ENCODE results near the gene GAS2. TPM values are rescaled to one million over a fixed set of nuclear protein-coding genes. Genes with fewer than 3 reads are reported as not detected.

Gene GAS2
- total and polyA plus RNA-seq, 4 donors: 0.18 to 2.1 (median 1.1) TPM

- H3K27me3 ChIP-seq (ENCODE audit: control insufficient read depth in 1 of 2, insufficient read depth in 2 of 2, low read length in 1 of 2): no peaks in the 10 kb centered on the region
- intact Hi-C loops (cut with DNase I): no loop called here
- no peaks in the 10 kb centered on the region for H3K4me1 ChIP-seq (ENCODE audit: control insufficient read depth in 1 of 2, insufficient read depth in 2 of 2, low read length in 2 of 2)
- DNase-seq: no peak
- no peak for ATAC-seq (ENCODE audit: low FRiP score)
- H3K27ac ChIP-seq (ENCODE audit: low read depth in 1 of 2, low read length in 2 of 2): no peak overlapping the region
- H3K4me3 ChIP-seq (ENCODE audit: low read length in 2 of 2): no peak overlapping the region
- no peaks in the 10 kb centered on the region for H3K36me3 ChIP-seq (ENCODE audit: control insufficient read depth in 1 of 2, insufficient read depth in 2 of 2, low read length in 1 of 2)
- 84 to 98% methylated on average over 4 of the region's 4 CpGs for WGBS, 2 donors
- H3K9me3 ChIP-seq (ENCODE audit: control insufficient read depth, low read length): no peaks in the 10 kb centered on the region
These were observed 14.9 kb downstream of the GAS2 start for GRCh38 chr11:22681281-22681812.

GRCh38 chr11:22684082-22684481, 17.7 kb downstream of the GAS2 start:
- Histone ChIP-seq H3K27ac (ENCODE audit: low read depth in 1 of 2, low read length in 2 of 2) (no peak overlapping the region), H3K36me3 (ENCODE audit: control insufficient read depth in 1 of 2, insufficient read depth in 2 of 2, low read length in 1 of 2) (no peaks in the 10 kb centered on the region), H3K27me3 (ENCODE audit: control insufficient read depth in 1 of 2, insufficient read depth in 2 of 2, low read length in 1 of 2) (no peaks in the 10 kb centered on the region), H3K4me1 (ENCODE audit: control insufficient read depth in 1 of 2, insufficient read depth in 2 of 2, low read length in 2 of 2) (no peaks in the 10 kb centered on the region), H3K4me3 (ENCODE audit: low read length in 2 of 2) (no peak overlapping the region), H3K9me3 (ENCODE audit: control insufficient read depth, low read length) (no peaks in the 10 kb centered on the region)
- intact Hi-C loops (cut with DNase I): no loop called here
- 96% methylated on average over 2 of the region's 2 CpGs for WGBS, 2 donors
- ATAC-seq (ENCODE audit: low FRiP score) (no peak), DNase-seq (no peak)

GRCh38 chr11:22685111-22685510, 18.7 kb downstream of the GAS2 start:
- H3K36me3 ChIP-seq (ENCODE audit: control insufficient read depth in 1 of 2, insufficient read depth in 2 of 2, low read length in 1 of 2): no peaks in the 10 kb centered on the region
- no peaks in the 10 kb centered on the region for H3K9me3 ChIP-seq (ENCODE audit: control insufficient read depth, low read length)
- intact Hi-C loops (cut with DNase I): no loop called here
- no peak overlapping the region for H3K4me3 ChIP-seq (ENCODE audit: low read length in 2 of 2)
- H3K27ac ChIP-seq (ENCODE audit: low read depth in 1 of 2, low read length in 2 of 2): no peak overlapping the region
- WGBS, 2 donors: 97% methylated on average over 4 of the region's 4 CpGs
- ATAC-seq (ENCODE audit: low FRiP score) (no peak), DNase-seq (no peak)
- H3K27me3 ChIP-seq (ENCODE audit: control insufficient read depth in 1 of 2, insufficient read depth in 2 of 2, low read length in 1 of 2): no peaks in the 10 kb centered on the region
- H3K4me1 ChIP-seq (ENCODE audit: control insufficient read depth in 1 of 2, insufficient read depth in 2 of 2, low read length in 2 of 2): no peaks in the 10 kb centered on the region

- Histone ChIP-seq H3K27ac (ENCODE audit: low read depth in 1 of 2, low read length in 2 of 2) (no peak overlapping the region), H3K4me1 (ENCODE audit: control insufficient read depth in 1 of 2, insufficient read depth in 2 of 2, low read length in 2 of 2) (no peaks in the 10 kb centered on the region), H3K4me3 (ENCODE audit: low read length in 2 of 2) (no peak overlapping the region), H3K27me3 (ENCODE audit: control insufficient read depth in 1 of 2, insufficient read depth in 2 of 2, low read length in 1 of 2) (no peaks in the 10 kb centered on the region), H3K9me3 (ENCODE audit: control insufficient read depth, low read length) (no peaks in the 10 kb centered on the region), H3K36me3 (ENCODE audit: control insufficient read depth in 1 of 2, insufficient read depth in 2 of 2, low read length in 1 of 2) (no peaks in the 10 kb centered on the region)
- DNase-seq (no peak), ATAC-seq (ENCODE audit: low FRiP score) (no peak)
- WGBS, 2 donors: 61 to 68% methylated on average over 3 of the region's 3 CpGs
- intact Hi-C loops (cut with DNase I): no loop called here
These were observed 22.5 kb downstream of the GAS2 start for GRCh38 chr11:22688914-22689313.

- Histone ChIP-seq H3K9me3 (ENCODE audit: control insufficient read depth, low read length) (no peaks in the 10 kb centered on the region), H3K36me3 (ENCODE audit: control insufficient read depth in 1 of 2, insufficient read depth in 2 of 2, low read length in 1 of 2) (no peaks in the 10 kb centered on the region), H3K4me1 (ENCODE audit: control insufficient read depth in 1 of 2, insufficient read depth in 2 of 2, low read length in 2 of 2) (no peaks in the 10 kb centered on the region), H3K27ac (ENCODE audit: low read depth in 1 of 2, low read length in 2 of 2) (no peak overlapping the region), H3K4me3 (ENCODE audit: low read length in 2 of 2) (no peak overlapping the region), H3K27me3 (ENCODE audit: control insufficient read depth in 1 of 2, insufficient read depth in 2 of 2, low read length in 1 of 2) (no peaks in the 10 kb centered on the region)
- 25 to 30% methylated on average over 1 of the region's 1 CpG for WGBS, 2 donors
- intact Hi-C loops (cut with DNase I): no loop called here
- ATAC-seq (ENCODE audit: low FRiP score) (no peak), DNase-seq (no peak)
These were observed 23.8 kb downstream of the GAS2 start for GRCh38 chr11:22690257-22690656.

- no peak overlapping the region for H3K4me3 ChIP-seq (ENCODE audit: low read length in 2 of 2)
- ATAC-seq (ENCODE audit: low FRiP score) (no peak), DNase-seq (no peak)
- H3K4me1 ChIP-seq (ENCODE audit: control insufficient read depth in 1 of 2, insufficient read depth in 2 of 2, low read length in 2 of 2): no peaks in the 10 kb centered on the region
- no peaks in the 10 kb centered on the region for H3K36me3 ChIP-seq (ENCODE audit: control insufficient read depth in 1 of 2, insufficient read depth in 2 of 2, low read length in 1 of 2)
- H3K9me3 ChIP-seq (ENCODE audit: control insufficient read depth, low read length): no peaks in the 10 kb centered on the region
- H3K27me3 ChIP-seq (ENCODE audit: control insufficient read depth in 1 of 2, insufficient read depth in 2 of 2, low read length in 1 of 2): no peaks in the 10 kb centered on the region
- 73 to 82% methylated on average over 4 of the region's 4 CpGs for WGBS, 2 donors
- intact Hi-C loops (cut with DNase I): no loop called here
- no peak overlapping the region for H3K27ac ChIP-seq (ENCODE audit: low read depth in 1 of 2, low read length in 2 of 2)
These were observed 24.5 kb downstream of the GAS2 start for GRCh38 chr11:22690871-22691270.

GRCh38 chr11:22699388-22699787, 33.0 kb downstream of the GAS2 start:
- Histone ChIP-seq H3K4me3 (ENCODE audit: low read length in 2 of 2) (no peak overlapping the region), H3K4me1 (ENCODE audit: control insufficient read depth in 1 of 2, insufficient read depth in 2 of 2, low read length in 2 of 2) (no peaks in the 10 kb centered on the region), H3K9me3 (ENCODE audit: control insufficient read depth, low read length) (no peaks in the 10 kb centered on the region), H3K27ac (ENCODE audit: low read depth in 1 of 2, low read length in 2 of 2) (no peak overlapping the region), H3K36me3 (ENCODE audit: control insufficient read depth in 1 of 2, insufficient read depth in 2 of 2, low read length in 1 of 2) (no peaks in the 10 kb centered on the region), H3K27me3 (ENCODE audit: control insufficient read depth in 1 of 2, insufficient read depth in 2 of 2, low read length in 1 of 2) (no peaks in the 10 kb centered on the region)
- ATAC-seq (ENCODE audit: low FRiP score): no peak
- intact Hi-C loops (cut with DNase I): no loop called here
- no peak for DNase-seq
- WGBS, 2 donors: 74 to 80% methylated on average over 1 of the region's 1 CpG

- no peaks in the 10 kb centered on the region for H3K4me1 ChIP-seq (ENCODE audit: control insufficient read depth in 1 of 2, insufficient read depth in 2 of 2, low read length in 2 of 2)
- no peak for DNase-seq
- H3K27ac ChIP-seq (ENCODE audit: low read depth in 1 of 2, low read length in 2 of 2): no peak overlapping the region
- no peak for ATAC-seq (ENCODE audit: low FRiP score)
- H3K4me3 ChIP-seq (ENCODE audit: low read length in 2 of 2): no peak overlapping the region
- H3K36me3 ChIP-seq (ENCODE audit: control insufficient read depth in 1 of 2, insufficient read depth in 2 of 2, low read length in 1 of 2): no peaks in the 10 kb centered on the region
- H3K9me3 ChIP-seq (ENCODE audit: control insufficient read depth, low read length): no peaks in the 10 kb centered on the region
- no peaks in the 10 kb centered on the region for H3K27me3 ChIP-seq (ENCODE audit: control insufficient read depth in 1 of 2, insufficient read depth in 2 of 2, low read length in 1 of 2)
- intact Hi-C loops (cut with DNase I): no loop called here
These were observed 35.6 kb downstream of the GAS2 start for GRCh38 chr11:22702031-22702430.

GRCh38 chr11:22703040-22703439, 36.6 kb downstream of the GAS2 start:
- no peaks in the 10 kb centered on the region for H3K9me3 ChIP-seq (ENCODE audit: control insufficient read depth, low read length)
- no peaks in the 10 kb centered on the region for H3K27me3 ChIP-seq (ENCODE audit: control insufficient read depth in 1 of 2, insufficient read depth in 2 of 2, low read length in 1 of 2)
- H3K27ac ChIP-seq (ENCODE audit: low read depth in 1 of 2, low read length in 2 of 2): no peak overlapping the region
- no peaks in the 10 kb centered on the region for H3K4me1 ChIP-seq (ENCODE audit: control insufficient read depth in 1 of 2, insufficient read depth in 2 of 2, low read length in 2 of 2)
- H3K4me3 ChIP-seq (ENCODE audit: low read length in 2 of 2): no peak overlapping the region
- DNase-seq (no peak), ATAC-seq (ENCODE audit: low FRiP score) (no peak)
- intact Hi-C loops (cut with DNase I): no loop called here
- WGBS, 2 donors: 29 to 33% methylated on average over 3 of the region's 3 CpGs
- no peaks in the 10 kb centered on the region for H3K36me3 ChIP-seq (ENCODE audit: control insufficient read depth in 1 of 2, insufficient read depth in 2 of 2, low read length in 1 of 2)
